ENCODE data around the gene SHISA3.

The SHISA3 gene

DNA sequence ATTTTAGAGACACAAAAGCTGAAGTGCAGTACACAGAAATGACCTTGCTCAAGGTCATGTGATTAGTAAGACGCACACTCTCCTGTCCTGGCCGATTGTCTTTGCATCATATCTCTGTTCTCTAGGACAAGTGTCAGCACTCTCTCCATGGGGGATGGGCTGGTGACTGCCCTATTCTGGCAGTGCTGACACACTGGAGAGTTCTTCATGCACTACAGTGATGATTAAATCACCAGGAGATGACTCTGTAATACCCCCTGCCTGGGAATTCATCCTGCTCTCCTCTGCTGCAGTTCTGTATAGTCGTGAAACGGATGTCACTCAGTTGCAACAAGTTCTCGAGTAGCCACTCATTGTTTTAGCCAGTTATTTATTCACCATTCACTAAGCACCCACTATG, 5.3 kb upstream of the SHISA3 start:
- no peak for DNase-seq (ENCODE audit: low read depth)

DNA sequence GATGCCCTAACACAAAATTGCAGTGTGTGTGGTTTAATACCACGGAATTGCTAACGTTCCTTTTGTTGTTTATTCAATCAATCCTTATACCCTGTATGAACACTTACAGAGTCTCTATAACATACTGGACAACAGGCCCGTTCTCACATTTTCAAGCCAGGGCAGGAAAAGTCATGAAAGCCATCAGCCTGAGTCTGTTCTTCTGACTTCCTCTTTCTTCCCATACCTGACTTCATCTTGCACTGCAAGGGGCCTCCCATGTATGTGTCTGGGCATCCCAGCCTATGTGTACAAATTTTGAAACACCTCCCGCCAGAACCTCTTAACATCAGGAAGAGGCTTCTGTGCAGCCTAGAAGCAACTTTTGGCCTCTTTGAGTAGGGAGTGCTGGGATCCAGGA, 4.9 kb upstream of the SHISA3 start:
- DNase-seq (ENCODE audit: low read depth): no peak

DNA sequence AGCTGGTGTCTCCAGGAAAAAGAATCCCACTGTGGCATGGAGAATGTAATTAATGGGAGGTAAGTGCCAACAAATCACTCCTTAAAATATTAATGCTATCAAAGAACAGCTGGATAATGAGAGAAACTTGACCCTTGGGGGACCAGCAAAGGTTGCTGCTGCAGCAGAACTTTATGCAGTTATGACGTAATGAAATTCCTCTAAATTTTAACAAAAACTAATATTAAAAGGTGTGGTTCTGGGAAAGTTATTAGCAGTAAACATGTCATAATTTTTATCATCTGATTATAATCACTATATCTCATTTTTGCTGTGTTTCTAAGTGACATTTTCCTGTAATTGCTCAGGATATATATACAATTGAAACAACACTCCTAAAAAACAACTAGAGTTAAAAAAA, 1.7 kb upstream of the SHISA3 start:
- no peak for DNase-seq (ENCODE audit: low read depth)

DNA sequence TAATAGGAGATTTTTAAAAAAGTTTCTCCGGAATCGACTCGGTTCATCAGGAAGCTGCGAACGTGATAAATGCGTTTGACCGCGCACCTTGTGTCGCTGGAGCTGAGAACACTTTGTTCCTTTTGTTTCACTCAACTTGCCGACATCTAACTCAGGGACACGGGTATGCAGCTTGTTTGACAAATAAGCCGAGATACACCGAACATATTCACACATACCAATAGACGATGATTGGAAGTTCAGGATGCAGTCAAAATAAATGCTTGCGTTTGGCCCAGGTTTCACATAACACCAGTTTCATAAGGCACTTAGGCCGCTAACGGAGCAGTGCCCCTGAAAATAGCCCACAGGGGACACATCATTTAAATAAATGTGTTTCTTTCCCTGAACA, 932 bp upstream of the SHISA3 start:
- DNase-seq (ENCODE audit: low read depth): no peak

DNA sequence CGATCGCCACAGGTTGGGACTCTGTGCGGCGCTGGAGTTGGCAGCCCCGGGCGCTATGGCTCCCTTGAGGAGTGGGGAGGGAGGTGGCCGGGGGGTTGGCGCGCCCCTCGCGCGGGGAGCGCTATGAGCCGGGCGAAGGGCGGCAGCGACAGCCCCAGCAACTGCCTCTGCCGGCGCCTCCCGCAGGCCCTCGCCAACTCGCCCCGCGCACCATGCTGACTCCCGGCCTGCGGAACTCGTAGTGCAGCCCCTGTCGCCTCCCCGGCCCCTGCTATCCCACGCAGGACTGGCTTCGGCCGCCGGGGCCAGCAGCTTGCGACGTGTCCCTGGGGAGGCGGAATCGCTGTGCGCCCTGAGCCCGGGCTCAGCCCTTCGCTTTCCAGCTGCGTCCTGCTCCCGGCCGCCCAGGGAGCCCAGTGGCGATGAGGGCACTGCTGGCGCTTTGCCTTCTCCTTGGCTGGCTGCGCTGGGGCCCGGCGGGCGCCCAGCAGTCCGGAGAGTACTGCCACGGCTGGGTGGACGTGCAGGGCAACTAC, 415 bp downstream of the SHISA3 start:
- no peak for DNase-seq (ENCODE audit: low read depth)

DNA sequence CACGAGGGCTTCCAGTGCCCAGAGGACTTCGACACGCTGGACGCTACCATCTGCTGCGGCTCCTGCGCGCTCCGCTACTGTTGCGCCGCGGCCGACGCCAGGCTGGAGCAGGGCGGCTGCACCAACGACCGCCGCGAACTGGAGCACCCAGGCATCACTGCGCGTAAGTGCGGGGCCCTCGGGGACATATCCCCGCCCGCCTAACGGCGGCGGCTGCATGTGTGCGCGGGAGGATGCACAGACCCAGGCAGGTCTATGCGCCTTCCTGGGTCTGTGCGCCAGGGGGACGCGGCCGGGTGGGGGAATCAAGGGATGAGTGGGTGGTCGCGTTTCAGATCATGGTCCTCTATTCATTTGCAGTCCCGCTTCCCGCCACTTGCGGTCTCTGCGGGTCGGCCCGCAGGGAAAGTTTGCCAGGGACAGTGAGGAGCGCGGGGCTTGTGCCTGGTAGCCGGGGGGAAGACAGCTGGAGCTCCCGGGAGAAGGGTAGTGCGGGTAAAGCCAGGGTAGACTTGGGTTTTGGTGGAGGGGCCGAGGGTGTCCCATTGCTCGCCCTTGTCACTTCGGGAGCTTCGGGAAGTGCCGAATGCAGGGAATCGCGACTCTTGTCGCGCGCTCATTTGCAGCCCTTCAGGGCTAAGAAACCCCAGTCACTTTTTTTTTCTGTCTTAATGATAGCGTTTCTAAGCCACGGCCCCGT, 1.0 kb downstream of the SHISA3 start:
- DNase-seq (ENCODE audit: low read depth): no peak

DNA sequence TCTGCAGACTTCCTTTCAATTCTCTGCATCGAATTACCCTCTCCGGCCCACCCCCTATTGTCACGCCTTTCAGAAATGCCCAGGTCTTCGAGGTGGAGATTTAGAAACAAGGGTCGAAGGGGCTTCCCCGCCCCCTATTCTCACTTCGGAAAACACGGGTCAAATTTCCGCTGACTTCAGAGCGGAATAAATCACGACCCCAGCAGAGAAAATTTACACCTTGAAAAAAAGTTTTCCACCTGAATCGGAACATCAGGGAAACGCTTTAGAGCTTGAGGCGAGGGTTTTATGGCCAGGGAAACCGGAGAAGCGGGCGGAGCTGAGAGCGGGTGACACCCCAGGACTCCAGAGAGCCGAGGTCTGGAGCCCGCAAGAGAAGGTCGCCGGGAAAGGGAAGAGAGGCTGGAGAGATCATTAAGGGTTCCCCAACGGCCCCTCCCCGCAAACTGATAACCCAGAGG, 1.6 kb downstream of the SHISA3 start:
- DNase-seq (ENCODE audit: low read depth): no peak

DNA sequence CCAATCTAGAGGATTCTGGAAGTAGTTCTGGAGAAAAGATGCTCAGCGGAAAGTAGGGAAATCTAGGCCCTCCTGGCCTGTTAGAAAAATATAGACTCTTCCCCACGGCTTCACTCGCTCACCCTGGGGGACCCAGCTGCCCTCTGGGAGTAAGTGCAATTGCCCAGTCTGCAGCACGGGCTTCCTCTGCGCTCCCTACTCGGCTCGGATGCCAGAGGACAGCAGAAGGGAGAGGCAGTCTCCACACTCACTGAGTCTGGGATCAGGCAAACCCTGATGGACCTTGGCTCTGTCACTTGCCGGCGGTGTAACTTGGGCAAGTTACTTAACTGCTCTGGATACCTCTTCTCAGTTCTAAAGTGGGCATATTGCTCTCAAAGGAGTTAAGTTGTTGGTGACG, 2.1 kb downstream of the SHISA3 start:
- DNase-seq (ENCODE audit: low read depth): no peak

DNA sequence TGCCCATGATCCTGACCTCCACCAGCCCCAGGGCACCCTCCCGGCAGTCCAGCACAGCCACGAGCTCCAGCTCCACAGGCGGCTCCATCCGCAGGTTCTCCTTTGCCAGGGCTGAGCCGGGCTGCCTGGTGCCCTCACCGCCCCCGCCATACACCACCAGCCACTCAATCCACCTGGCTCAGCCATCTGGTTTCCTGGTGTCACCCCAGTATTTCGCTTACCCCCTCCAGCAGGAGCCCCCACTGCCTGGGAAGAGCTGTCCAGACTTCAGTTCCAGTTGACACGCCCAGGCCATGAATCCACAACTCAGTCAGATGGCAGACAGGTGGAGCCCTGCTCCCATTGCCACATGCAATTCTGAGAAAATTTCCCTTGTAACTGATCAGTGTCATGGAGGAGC, 3.9 kb downstream of the SHISA3 start:
- DNase-seq (ENCODE audit: low read depth): no peak

DNA sequence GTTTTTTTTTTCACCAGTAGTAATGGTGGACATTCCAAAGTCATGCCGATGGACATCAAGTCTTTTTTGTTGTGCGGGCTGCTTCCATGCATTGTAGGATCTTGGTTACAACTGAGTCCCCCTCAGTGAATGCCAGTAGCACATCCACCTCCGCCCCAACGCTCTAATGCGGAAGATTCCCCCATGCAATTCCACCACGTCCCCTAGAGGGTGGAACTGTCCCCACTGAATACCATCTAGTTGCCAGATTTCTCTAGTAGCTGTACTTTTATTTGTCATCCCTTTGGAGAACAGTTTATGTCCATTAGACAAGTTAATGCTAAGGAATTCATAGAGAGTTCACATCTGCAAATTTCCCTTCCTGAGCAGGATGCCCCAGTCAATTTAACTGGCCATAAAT, 6.7 kb downstream of the SHISA3 start:
- DNase-seq (ENCODE audit: low read depth): no peak

DNA sequence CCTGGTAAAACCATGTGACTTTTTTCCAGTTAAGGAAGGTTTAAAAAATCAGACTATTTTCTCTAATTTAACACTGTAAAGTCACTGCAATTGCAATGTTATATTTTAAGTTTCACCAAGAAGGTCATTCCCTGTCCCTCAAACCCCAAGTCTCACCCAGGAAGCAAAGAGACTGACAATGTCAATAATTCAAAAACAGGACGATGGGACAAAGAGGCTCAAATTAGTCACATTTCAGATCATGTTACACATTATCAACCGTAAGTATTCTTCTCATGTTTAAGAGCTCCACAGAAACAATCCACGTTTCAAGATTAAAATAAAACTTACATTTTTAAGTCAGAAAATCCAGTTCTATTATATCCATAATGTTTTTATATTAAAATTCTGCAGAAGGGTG, 13.2 kb downstream of the SHISA3 start:
- no peak for DNase-seq (ENCODE audit: low read depth)

DNA sequence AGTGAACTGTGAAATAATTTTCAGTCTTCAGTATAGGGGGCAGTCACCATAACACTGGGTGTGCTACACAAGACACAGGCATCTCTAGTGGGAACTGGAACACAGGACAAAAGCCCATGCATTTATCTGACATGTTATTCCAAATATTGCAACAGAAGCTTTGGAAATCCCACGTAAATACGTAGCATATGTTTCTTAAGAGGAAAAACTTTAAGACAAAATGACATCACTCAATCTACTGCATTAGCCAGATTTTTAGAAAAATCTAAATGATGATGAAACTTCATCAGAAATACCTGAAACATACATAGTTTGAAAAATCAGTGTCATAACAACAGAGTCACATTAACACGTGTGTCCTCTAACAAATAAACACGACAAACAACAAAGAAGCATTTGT, 14.5 kb downstream of the SHISA3 start:
- DNase-seq (ENCODE audit: low read depth): no peak

DNA sequence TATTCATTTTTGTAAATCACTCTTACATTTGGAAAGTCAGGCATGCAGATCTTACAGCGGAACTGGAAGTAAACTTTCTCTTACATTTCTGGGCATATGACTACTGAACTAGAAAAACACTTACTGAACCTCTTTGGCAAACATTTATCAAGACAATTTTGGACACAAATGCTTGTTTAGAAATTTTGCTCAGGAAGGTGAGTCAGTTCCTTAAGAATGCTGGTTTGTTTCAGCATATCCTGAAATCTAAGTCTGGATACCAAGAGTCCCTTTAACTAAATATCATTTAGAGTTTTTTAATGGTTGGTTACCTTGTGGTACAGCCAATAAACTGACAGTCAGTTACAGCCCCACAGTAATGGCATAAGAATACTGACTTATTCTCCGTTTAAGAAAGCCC, 15.0 kb downstream of the SHISA3 start:
- peak; percentile 77 for DNase-seq (ENCODE audit: low read depth)

DNA sequence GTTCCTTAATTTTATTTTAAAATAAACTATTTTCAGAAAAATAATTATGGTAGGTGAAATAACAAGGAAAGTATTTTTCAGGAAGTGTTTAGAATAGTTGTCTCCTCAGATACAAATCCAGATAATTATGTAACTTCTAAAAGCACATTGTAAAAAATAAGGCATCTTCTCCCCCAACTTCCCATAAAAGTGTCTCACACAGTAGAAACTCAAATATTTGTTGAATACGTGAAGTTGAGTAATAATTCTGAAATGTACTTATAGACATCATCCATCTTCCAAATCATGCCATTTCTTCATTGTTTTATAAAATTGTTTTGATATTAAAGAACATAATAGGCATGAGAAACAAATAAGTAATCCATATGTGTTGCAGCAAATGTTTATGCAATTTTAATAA, 18.0 kb downstream of the SHISA3 start:
- no peak for DNase-seq (ENCODE audit: low read depth)

DNA sequence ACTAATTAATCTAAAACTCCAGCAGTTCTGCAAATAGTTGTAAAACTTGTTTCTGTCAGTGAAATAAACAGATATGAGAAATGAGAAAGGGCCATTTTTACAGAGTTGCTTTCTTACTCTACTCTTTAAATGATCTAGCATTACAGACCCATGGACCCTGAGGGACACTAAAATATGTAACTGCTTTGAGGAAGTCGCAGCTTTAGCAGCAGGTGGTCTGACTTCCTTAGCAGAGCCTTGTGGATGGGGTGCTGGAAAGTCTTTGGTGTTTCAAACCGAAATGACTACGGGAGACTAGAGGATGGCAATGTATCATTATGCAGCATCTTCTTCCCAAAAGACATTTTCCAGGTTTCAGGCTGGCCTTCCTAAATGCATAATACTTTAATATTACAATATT, 18.7 kb downstream of the SHISA3 start:
- DNase-seq (ENCODE audit: low read depth): no peak

DNA sequence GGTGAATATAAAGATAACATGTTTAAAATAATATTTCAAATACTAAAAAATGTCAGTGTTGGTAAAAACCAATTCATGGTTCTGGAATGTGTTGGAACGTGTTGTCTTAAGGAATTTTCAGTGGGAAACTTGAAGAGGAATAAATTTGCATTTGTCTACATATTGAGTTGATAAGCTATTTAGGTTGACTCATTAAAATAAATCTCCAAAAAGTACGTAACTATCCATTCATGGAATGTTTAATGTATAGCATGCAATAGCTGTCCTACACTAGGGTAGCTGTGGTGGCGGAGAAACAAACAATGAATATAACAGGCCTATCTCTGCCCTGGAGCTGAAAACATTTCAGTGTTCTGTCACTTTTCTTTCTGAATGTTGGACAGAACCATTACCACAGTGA, 20.3 kb downstream of the SHISA3 start:
- DNase-seq (ENCODE audit: low read depth): no peak

DNA sequence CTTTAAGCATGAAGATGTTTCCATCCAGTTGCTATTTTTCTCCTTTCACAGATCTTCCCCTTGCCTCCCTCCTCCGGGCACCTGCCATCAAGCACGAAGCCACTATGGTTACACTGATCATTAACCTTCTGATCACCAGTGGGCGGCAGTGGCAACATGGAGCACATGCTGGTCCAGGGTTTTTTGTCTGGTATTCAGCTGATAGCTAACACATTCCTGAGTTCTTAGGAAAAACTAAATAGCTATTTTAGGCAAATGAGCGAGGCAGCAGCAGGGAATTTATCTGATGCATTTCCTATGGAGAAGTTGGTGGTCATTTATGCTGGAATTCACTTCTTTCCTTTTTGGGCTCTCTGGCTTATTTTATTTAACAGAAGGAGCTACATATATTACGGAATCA, 22.9 kb downstream of the SHISA3 start:
- no peak for DNase-seq (ENCODE audit: low read depth)

DNA sequence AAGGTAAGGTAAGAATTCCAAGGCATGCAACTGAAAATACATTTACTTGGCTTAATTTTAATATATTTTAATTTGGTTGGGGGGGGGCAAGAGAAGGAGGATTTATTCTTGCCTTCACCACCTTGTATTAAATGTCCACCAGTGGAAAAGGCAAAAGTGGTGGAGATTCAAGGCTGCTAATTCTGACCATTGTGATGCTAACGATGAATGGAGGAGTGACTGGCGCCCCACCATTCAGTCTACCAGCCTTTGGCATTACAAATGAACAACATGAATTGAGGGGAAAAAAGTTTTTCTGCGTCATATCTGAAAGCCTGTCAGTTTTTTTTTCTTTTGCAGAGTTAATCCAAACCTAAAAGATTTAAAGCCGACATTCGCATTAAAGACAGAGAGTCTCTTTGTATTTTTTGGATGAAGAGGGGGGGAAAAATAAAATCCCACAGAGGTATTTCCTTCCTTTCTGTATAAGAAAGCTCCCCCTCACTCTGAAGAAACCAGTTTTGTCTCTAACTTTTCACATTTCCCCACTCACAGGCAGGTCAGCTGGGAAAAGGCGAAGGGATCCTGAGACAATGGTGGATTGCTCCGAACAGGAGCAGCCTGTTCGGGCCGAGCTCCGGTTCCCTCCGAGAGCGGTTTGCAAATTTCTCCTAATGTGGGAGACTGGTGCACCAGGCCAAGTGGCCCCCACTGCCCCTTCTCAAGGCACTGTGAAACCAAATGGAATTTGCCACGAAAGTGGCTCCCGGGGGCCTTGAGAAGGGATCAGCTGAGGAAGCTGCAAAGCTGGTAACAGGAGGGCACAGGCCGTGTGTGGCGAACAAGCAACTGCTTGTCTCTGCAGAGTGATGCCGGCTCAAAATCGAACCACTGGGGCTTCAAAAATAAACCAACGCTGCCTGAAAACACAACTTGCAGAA, 28.1 kb downstream of the SHISA3 start:
- DNase-seq (ENCODE audit: low read depth): no peak

DNA sequence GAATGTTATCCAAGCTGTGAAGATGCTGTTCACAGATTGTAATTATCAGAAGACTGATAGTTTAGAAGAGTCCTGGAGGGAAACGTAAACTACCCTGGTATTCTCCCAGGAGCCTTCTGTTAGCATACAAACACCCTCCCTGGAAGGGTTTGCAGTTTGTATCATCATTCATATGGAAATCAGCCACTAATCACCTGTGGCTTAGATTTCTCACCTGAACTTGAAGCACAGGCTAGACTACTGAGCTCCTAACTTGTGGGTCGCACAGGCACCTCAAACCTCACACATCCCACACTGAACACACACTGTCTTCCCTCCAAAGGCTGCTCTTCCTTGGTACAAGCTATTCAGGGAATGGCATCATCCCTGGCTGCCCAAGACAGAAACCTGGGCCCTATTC, 30.7 kb downstream of the SHISA3 start:
- no peak for DNase-seq (ENCODE audit: low read depth)

DNA sequence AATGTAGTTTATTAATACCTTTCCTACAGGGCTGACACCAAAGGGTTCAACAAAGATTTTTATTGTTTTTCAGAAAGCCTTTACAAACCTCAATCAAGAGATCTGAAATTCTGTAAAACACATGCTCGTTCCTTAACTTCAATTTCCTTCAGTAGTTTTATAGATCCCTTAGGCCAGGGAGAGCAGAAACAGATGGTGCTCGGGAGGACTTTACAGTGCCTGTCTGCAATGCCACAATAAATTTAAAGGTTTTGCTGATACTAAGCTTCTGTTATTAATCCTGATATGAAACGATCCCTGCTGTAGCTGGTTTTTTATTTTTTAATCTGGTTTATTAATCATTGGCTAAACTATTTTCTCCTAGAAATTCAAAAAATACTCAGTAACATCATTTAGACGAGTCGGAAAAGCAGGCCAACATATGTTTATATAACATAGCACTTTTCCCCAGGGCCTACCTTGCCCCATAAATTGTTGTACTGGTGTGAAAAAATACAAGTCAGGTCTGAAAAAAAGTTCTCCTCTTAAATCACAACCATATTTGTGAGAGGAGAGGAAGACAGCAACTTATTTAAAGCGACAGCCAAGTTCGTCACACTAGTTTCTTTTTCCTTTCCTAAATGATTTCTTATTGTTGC, 39.8 kb downstream of the SHISA3 start:
- DNase-seq (ENCODE audit: low read depth): no peak

DNA sequence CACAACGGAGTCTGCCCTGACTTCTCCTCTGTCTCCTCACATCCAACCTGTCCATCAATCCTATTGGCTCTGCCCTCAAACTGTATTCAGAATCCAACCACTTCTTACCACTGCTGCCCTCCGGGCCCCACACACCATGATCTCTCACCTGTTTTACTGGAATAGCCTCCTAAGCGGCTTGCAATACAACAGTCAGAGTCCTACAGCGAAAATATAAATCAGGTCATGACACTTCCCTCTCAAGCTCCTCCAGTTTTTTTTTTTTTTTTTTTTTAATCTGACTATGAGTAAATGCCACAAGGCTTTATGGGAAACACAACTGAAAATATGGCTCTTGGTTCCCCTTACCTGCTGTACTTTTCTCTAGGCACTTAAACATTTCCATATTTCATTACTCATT, 42.8 kb downstream of the SHISA3 start:
- DNase-seq (ENCODE audit: low read depth): no peak

DNA sequence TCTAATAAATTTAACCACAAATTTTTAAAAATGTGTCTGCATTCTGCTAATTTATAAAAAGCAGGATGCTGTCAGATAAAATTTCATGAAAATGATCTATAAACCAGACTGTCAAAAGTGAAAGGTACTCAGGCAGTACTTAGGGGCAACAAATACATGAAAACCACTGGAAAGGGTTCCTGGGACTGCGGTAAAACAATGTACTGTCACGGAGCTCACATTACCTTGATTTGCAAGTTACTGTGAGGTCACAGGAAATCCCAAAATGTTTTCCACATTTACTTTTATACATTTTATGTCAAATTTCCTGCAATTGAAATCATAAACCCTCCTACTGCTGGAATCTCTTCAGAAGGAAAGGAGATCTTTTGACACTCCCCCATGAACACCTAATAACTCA, 45.3 kb downstream of the SHISA3 start:
- DNase-seq (ENCODE audit: low read depth): no peak

DNA sequence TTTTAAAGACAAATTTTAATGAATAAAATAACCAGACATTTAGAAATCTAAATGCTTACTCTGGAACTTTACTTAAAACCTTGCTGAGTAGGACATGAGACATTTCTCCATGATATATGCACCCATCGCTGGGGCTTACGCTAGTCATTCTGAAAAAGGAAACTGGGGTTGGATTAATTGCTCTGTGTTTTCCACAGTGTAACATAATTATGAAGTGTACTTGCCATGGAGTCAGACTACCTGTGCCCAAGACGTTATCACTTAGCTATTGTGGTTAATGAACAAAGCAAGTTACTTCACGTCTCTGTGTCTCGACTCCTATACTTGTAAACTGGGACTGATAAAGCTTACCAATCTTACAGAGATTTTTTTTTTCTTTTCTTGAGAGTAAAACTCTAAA, 47.8 kb downstream of the SHISA3 start:
- DNase-seq (ENCODE audit: low read depth): no peak

Data from HS-5 (cell line).